MV-4-11 (cell line): Measurements from ENCODE around the gene MT1B.
"Not testable (repeated sequence)": the region's sequence is repeated elsewhere in the genome, so short reads cannot be mapped to it uniquely, and the experiment has no call there.

Source experiments
- DNase-seq: peaks from one replicate; lab custom pipeline; 2025; lab: John Stamatoyannopoulos, UW

The MT1B gene

GRCh38 chr16:56667581-56668571 lies 16.2 kb downstream of the MT1B start, which contains the start of gene MT1G:
MT1G (minus strand) TSS chr16:56668065; CDS start chr16:56667993, 72 bp downstream.
- DNase-seq, result peak; percentile 81

- peak; percentile 20 for DNase-seq
These were observed 17.5 kb downstream of the MT1B start, which contains the start of gene MT1H for GRCh38 chr16:56669005-56669839. MT1H (plus strand) TSS chr16:56669814; CDS start chr16:56669885, 71 bp downstream.

- DNase-seq, result peak; percentile 29
These were observed 18.3 kb downstream of the MT1B start for GRCh38 chr16:56669840-56670619.

GRCh38 chr16:56670620-56670934 lies 18.9 kb downstream of the MT1B start:
- DNase-seq, result no peak

GRCh38 chr16:56671691-56672090 lies 20.0 kb downstream of the MT1B start:
- DNase-seq, result peak; percentile 20

GRCh38 chr16:56672171-56672570 lies 20.5 kb downstream of the MT1B start:
- DNase-seq, result not testable (repeated sequence)

- DNase-seq, result peak; percentile 25
These were observed 21.3 kb downstream of the MT1B start for GRCh38 chr16:56672761-56673536.

GRCh38 chr16:56673921-56674320 lies 22.2 kb downstream of the MT1B start:
- peak; percentile 58 for DNase-seq

GRCh38 chr16:56674570-56674969 lies 22.9 kb downstream of the MT1B start:
- not testable (repeated sequence) for DNase-seq

- DNase-seq, result no peak
These were observed 24.1 kb downstream of the MT1B start for GRCh38 chr16:56675685-56676210.

GRCh38 chr16:56677474-56677873 lies 25.8 kb downstream of the MT1B start:
- DNase-seq, result no peak

GRCh38 chr16:56679078-56679730 lies 27.5 kb downstream of the MT1B start:
- DNase-seq, result no peak

GRCh38 chr16:56679818-56680217 lies 28.1 kb downstream of the MT1B start:
- DNase-seq, result peak; percentile 65

GRCh38 chr16:56681939-56682702 lies 30.4 kb downstream of the MT1B start, which contains the start of gene MT1X:
MT1X (plus strand) TSS chr16:56682470; CDS start chr16:56682541, 71 bp downstream.
- DNase-seq, result peak; percentile 87

GRCh38 chr16:56682703-56683397 lies 31.2 kb downstream of the MT1B start:
- no peak for DNase-seq

GRCh38 chr16:56683424-56684172 lies 31.9 kb downstream of the MT1B start:
- no peak for DNase-seq

GRCh38 chr16:56684256-56684925 lies 32.7 kb downstream of the MT1B start:
- no peak for DNase-seq
